GM12878 (cell line): ENCODE measurements around the gene LILRB2. TPM values are rescaled to one million over a fixed set of nuclear protein-coding genes. Genes with fewer than 3 reads are reported as not detected.
"Not testable (repeated sequence)": the region's sequence is repeated elsewhere in the genome, so short reads cannot be mapped to it uniquely, and the experiment has no call there.

Source experiments
- ATAC-seq: fragments of 200-7000 bp; cut with Tn5 transposase; 3 replicates; pipeline ENCODE4 v1.9.1; 2020; ENCODE audit warnings: mild to moderate bottlenecking, moderate library complexity
- BruUV-seq: library from RNA; stranded (reverse); fragments of 400-500 nt; replicated peaks from 2 replicates; lab custom pipeline; 2021; lab: Mats Ljungman, UMichigan
- CTCF ChIA-PET: fragments of 300-600 bp; sonication (Branson Sonifier 250); formaldehyde crosslinking; extraction: SDS; loops from one replicate; lab custom pipeline; 2021; ENCODE audit warnings: inconsistent platforms; lab: Yijun Ruan, JAX
- POLR2A ChIA-PET: fragments of 350-600 bp; formaldehyde crosslinking; extraction: SDS; loops from one replicate; lab custom pipeline; 2021; ENCODE audit warnings: inconsistent platforms; lab: Charles Lee
- RAD21 ChIA-PET: fragments of 300-600 bp; sonication (Branson Sonifier 250); formaldehyde crosslinking; loops from one replicate; lab custom pipeline; 2023; ENCODE audit warnings: antibody characterized with exemption; ENCODE audit not compliant: unreplicated experiment; lab: Charles Lee
- SMC1A ChIA-PET: fragments of 300-600 bp; sonication (Branson Sonifier 250); formaldehyde crosslinking; loops from one replicate; lab custom pipeline; 2023; ENCODE audit not compliant: unreplicated experiment, uncharacterized antibody; lab: Charles Lee
- DNase-seq: peaks from one replicate; pipeline ENCODE4 v3.0.0-alpha.2; 2011; ENCODE audit warnings: low read depth, low spot score
- FAIRE-seq: peaks from 3 replicates; lab custom pipeline; 2011; peaks lifted over from hg19 to GRCh38; lab: Jason Lieb, UNC
- H2AFZ ChIP-seq: 2 replicates; pipeline ENCODE4 v1.6.0; 2011; ENCODE audit warnings: low read depth, low read length, control low read depth; ENCODE audit not compliant: control insufficient read depth
- H3K27ac ChIP-seq: 2 replicates; pipeline ENCODE4 v1.5.1; 2011; ENCODE audit warnings: control low read depth; ENCODE audit not compliant: control insufficient read depth, insufficient read depth
- H3K27me3 ChIP-seq, 2 experiments: replicated peaks in 1 of 2; 2 replicates each; pipeline versions ENCODE4 v1.6.0 to v1.6.1; 2011; ENCODE audit warnings: low read length in 1 of 2; ENCODE audit not compliant: control insufficient read depth in 2 of 2, insufficient read depth in 2 of 2
- H3K36me3 ChIP-seq, 2 experiments: 2 replicates each; pipeline ENCODE4 v1.5.1; 2011; ENCODE audit warnings: low read length in 1 of 2; ENCODE audit not compliant: control insufficient read depth in 2 of 2, insufficient read depth in 2 of 2
- H3K4me1 ChIP-seq: 2 replicates; pipeline ENCODE4 v1.6.1; 2011; ENCODE audit warnings: mild to moderate bottlenecking, low read length, moderate library complexity, mixed read lengths; ENCODE audit not compliant: control insufficient read depth, insufficient read depth
- H3K4me2 ChIP-seq: 2 replicates; pipeline ENCODE4 v1.6.0; 2011; ENCODE audit warnings: control low read depth; ENCODE audit not compliant: control insufficient read depth, insufficient read depth
- H3K4me3 ChIP-seq: fragments of 200-600 bp; sonication (generic); 2 replicates; pipeline ENCODE4 v1.5.1; 2016
- H3K79me2 ChIP-seq: 2 replicates; pipeline ENCODE4 v1.6.0; 2011; ENCODE audit warnings: low read length; ENCODE audit not compliant: control insufficient read depth, insufficient read depth
- H3K9ac ChIP-seq: 2 replicates; pipeline ENCODE4 v1.8.0; 2011; ENCODE audit warnings: low read length, control low read depth, mixed read lengths; ENCODE audit not compliant: control insufficient read depth, insufficient read depth
- H3K9me3 ChIP-seq: replicated peaks from 3 replicates; pipeline ENCODE4 v1.5.1; 2011; ENCODE audit warnings: mild to moderate bottlenecking, low read length; ENCODE audit not compliant: control insufficient read depth, insufficient read depth
- H4K20me1 ChIP-seq: 2 replicates; pipeline ENCODE4 v1.6.0; 2011; ENCODE audit not compliant: control insufficient read depth, insufficient read depth
- ATF2 ChIP-seq: IDR thresholded peaks from 2 replicates; pipeline ENCODE4 v1.6.1; 2012; ENCODE audit warnings: low read length, inconsistent platforms
- ESRRA ChIP-seq: IDR thresholded peaks from 2 replicates; pipeline ENCODE4 v1.6.1; 2012; ENCODE audit warnings: mild to moderate bottlenecking, low read length, improper control_type of control experiment
- TBL1XR1 ChIP-seq: IDR thresholded peaks from 2 replicates; pipeline ENCODE4 v1.6.1; 2012; ENCODE audit warnings: low read depth, low read length, improper control_type of control experiment
- WGBS: methylation state at CpG from one replicate; pipeline ENCODE4 v1.1.6; 2016; ENCODE audit warnings: low lambda C conversion rate; ENCODE audit not compliant: insufficient replicate concordance, insufficient coverage; ENCODE audit errors: missing lambda C conversion rate; 5-methylcytosine and 5-hydroxymethylcytosine counted together
- in situ Hi-C: fragments of 300-500 bp; cut with MboI; formaldehyde crosslinking; loops from 9 replicates; pipeline ENCODE4 v1.14.3; 2018; ENCODE audit warnings: mixed read lengths
- intact Hi-C: fragments of 100-400 bp; cut with micrococcal nuclease; formaldehyde crosslinking; loops from one replicate; pipeline ENCODE4 v1.14.2; 2022; ENCODE audit not compliant: unreplicated experiment
- polyA plus RNA-seq, 11 experiments: library from polyadenylated mRNA; depleted of rRNA in 4 of 11; unstranded in 6 of 11; stranded (reverse) in 5 of 11; fragments of >200 nt; fragmentation: Nextera tagmentation in 4 of 11; fragmentation: Illumina TruSeq in 1 of 11; extraction: Ambion mirVana in 4 of 11; extraction: Trizol in 1 of 11; gene quantifications; 1 replicate in 1 of 11; 2 replicates in 10 of 11; pipeline versions ENCODE4 v1.2.1 to v1.2.3, GENCODE V29; 2011 to 2016; ENCODE audit warnings: inconsistent platforms in 2 of 11, missing spikeins in 2 of 11, low read depth in 1 of 11
- total RNA-seq, 4 experiments: library from RNA; depleted of rRNA in 3 of 4; stranded (reverse); fragments of >200 nt in 3 of 4; fragmentation: Illumina TruSeq in 1 of 4; extraction: Trizol in 1 of 4; gene quantifications; 2 replicates each; pipeline versions ENCODE4 v1.2.1 to v1.2.3, GENCODE V29; 2013 to 2021

The LILRB2 gene
- total and polyA plus RNA-seq, 10 of the 15 experiments (the other 5 are each of a cell fraction or from before 2014, with no cell fraction given) = 0.08 to 0.18 (median 0.15) TPM; not detected in 4

GRCh38 chr19:54245936-54246335, 35.0 kb downstream of the LILRB2 start:
- no peak overlapping the region for H2AFZ ChIP-seq
- ChIA-PET POLR2A (no interaction called here), RAD21 (no interaction called here), SMC1A (no interaction called here), CTCF (interaction anchor here (0.6 kb wide), 1 partner anchor 65 kb away, joined by 3 read pairs; no protein-coding TSS in a partner anchor)
- H3K4me3 ChIP-seq = no peak overlapping the region
- intact Hi-C loops (no loop called here), in situ Hi-C loops (no loop called here)
- H3K36me3 ChIP-seq = no peaks in the 10 kb centered on the region
- no peak overlapping the region for H3K9ac ChIP-seq
- no peaks in the 10 kb centered on the region; the same call in 1 of the 2 replicates for H3K4me1 ChIP-seq
- BruUV-seq = no TSS peak
- no peaks in the 10 kb centered on the region for H3K79me2 ChIP-seq
- WGBS = 0% methylated on average over 3 of the region's 3 CpGs
- no peaks in the 10 kb centered on the region for H3K9me3 ChIP-seq
- no peaks in the 10 kb centered on the region for H4K20me1 ChIP-seq
- FAIRE-seq = no peak
- no peak overlapping the region for H3K27ac ChIP-seq
- DNase-seq = no peak
- H3K4me2 ChIP-seq = no peak overlapping the region
- TF ChIP-seq ESRRA (no peak), ATF2 (no peak), TBL1XR1 (no peak)
- no peaks in the 10 kb centered on the region; a peak in 1 of 4 replicates for H3K27me3 ChIP-seq
- ATAC-seq = no peak

DNA sequence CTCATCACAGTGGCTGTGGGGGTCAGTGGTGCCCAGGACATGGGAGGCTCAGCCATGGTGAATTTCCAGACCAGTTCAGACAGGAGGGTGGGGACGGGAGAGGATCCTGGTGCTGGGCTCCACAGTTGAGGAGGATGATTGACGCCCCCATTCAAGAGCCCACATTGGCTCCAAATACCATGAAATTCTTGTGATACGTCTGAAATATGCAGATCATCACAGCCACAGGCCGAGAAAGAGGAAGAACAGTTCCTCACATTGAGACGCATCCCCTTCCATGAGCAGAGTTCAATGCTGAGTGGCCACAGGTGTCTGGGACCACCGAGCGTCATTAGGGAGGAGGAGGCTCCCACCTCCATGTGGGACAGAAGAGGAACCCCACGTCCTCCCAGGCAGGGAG, 37.1 kb downstream of the LILRB2 start:
- ATAC-seq, FAIRE-seq, H3K27me3 ChIP-seq, POLR2A ChIA-PET, H3K4me2 ChIP-seq, H3K4me1 ChIP-seq, CTCF ChIA-PET, H3K4me3 ChIP-seq, intact Hi-C loops, H3K79me2 ChIP-seq, BruUV-seq, H2AFZ ChIP-seq, DNase-seq, H3K9me3 ChIP-seq, H4K20me1 ChIP-seq, H3K9ac ChIP-seq, RAD21 ChIA-PET, H3K36me3 ChIP-seq, in situ Hi-C loops, H3K27ac ChIP-seq, SMC1A ChIA-PET: not testable (repeated sequence)
- 50% methylated on average over 4 of the region's 8 CpGs for WGBS

GRCh38 chr19:54242646-54243045, 38.3 kb downstream of the LILRB2 start, which contains the start of gene LILRA6:
Gene LILRA6, minus strand, starts transcription at chr19:54242790.
- H2AFZ ChIP-seq, intact Hi-C loops, DNase-seq, H3K9me3 ChIP-seq, RAD21 ChIA-PET, H3K4me1 ChIP-seq, ATAC-seq, H3K4me2 ChIP-seq, H3K79me2 ChIP-seq, H3K27me3 ChIP-seq, H3K27ac ChIP-seq, FAIRE-seq, H4K20me1 ChIP-seq, H3K4me3 ChIP-seq, H3K36me3 ChIP-seq, SMC1A ChIA-PET, in situ Hi-C loops, BruUV-seq, CTCF ChIA-PET, H3K9ac ChIP-seq, POLR2A ChIA-PET: not testable (repeated sequence)
- WGBS = no CpG with 5 or more reads among the region's 6 CpGs
